ENCODE measurements around the gene UPK3A. TPM values are rescaled to one million over a fixed set of nuclear protein-coding genes. Genes with fewer than 3 reads are reported as not detected.

The UPK3A gene
- total and polyA plus RNA-seq, 2 experiments from 2014 or later: 0.47 TPM; not detected in 1

- Histone ChIP-seq H3K9me2 (ENCODE audit: insufficient read depth) (0 out of 2 replicates have a peak, but pooled peaks cover 3% of the 10 kb centered on the region), H3K4me1 (ENCODE audit: insufficient read depth) (peaks cover 21% of the 10 kb centered on the region), H3K27ac (ENCODE audit: low read depth) (no peak overlapping the region), H4K20me1 (replicated peaks; ENCODE audit: insufficient read depth) (peaks cover 12% of the 10 kb centered on the region), H3K27me3 (ENCODE audit: insufficient read depth) (no peaks in the 10 kb centered on the region; the same call in 1 of the 2 replicates), H2AFZ (no peak overlapping the region), H3K4me3 (no peak overlapping the region), H3K79me2 (replicated peaks; ENCODE audit: insufficient read depth) (peaks cover 71% of the 10 kb centered on the region), H3F3A (replicated peaks; ENCODE audit: low read depth) (peaks cover 19% of the 10 kb centered on the region), H3K4me2 (no peak overlapping the region), H3K36me3 (ENCODE audit: insufficient read depth) (no peaks in the 10 kb centered on the region)
- TF ChIP-seq CTCF (conservative IDR thresholded peaks at IDR 0.05; ENCODE audit: low read depth in 2 of 2) (no peak), EZH2phosphoT487 (IDR thresholded peaks at IDR 0.05; ENCODE audit: unreplicated experiment) (no peak), CREB1 (CRISPR knock-in tag; IDR thresholded peaks at IDR 0.05; ENCODE audit: low read depth) (no peak), REST (IDR thresholded peaks at IDR 0.05; ENCODE audit: unreplicated experiment) (no peak), STAT1 (IDR thresholded peaks at IDR 0.05; ENCODE audit: unreplicated experiment) (no peak), ETS1 (IDR thresholded peaks at IDR 0.05) (no peak), ZNF114 (CRISPR knock-in tag; IDR thresholded peaks at IDR 0.05) (no peak), JUNB (IDR thresholded peaks at IDR 0.05; ENCODE audit: unreplicated experiment) (no peak), POLR2AphosphoS5 (IDR thresholded peaks at IDR 0.05; ENCODE audit: low read depth) (no peak), ZNF462 (CRISPR knock-in tag; IDR thresholded peaks at IDR 0.05) (no peak), NANOG (IDR thresholded peaks at IDR 0.05; ENCODE audit: borderline replicate concordance) (no peak), EZH2 (IDR thresholded peaks at IDR 0.05; ENCODE audit: low read depth, unreplicated experiment) (no peak), ZNF331 (CRISPR knock-in tag; IDR thresholded peaks at IDR 0.05; ENCODE audit: low read depth) (no peak)
- ATAC-seq: no peak
- no peak overlapping the region for H3K27ac Mint-ChIP-seq
- peaks cover 35% of the 10 kb centered on the region for H3K4me1 Mint-ChIP-seq
- H3K4me3 Mint-ChIP-seq: no peak overlapping the region; the same call in 2 of the 3 replicates
- peak; percentile 15 for DNase-seq (ENCODE audit: low spot score)
- peaks cover 6% of the 10 kb centered on the region; the same call in 2 of the 3 replicates for H3K36me3 Mint-ChIP-seq (ENCODE audit: low read depth)
- H3K9me3 Mint-ChIP-seq: no peaks in the 10 kb centered on the region
- peaks cover 21% of the 10 kb centered on the region for H3K27me3 Mint-ChIP-seq (ENCODE audit: insufficient read depth, low read depth, poor library complexity)
Measured at GRCh38 chr22:45312856-45313255, 28.1 kb downstream of the UPK3A start.

Data from GM23338 (cell line).